CD14-positive monocyte (primary cell): ENCODE results near the gene CTNNB1. TPM values are rescaled to one million over a fixed set of nuclear protein-coding genes. Genes with fewer than 3 reads are reported as not detected.

Experiments used
- DNase-seq, 3 donors: peaks; one replicate each; pipeline ENCODE4 v3.0.0-alpha.2; 2011 to 2022
- H2AFZ ChIP-seq: 2 replicates; pipeline ENCODE4 v1.6.0; 2012; ENCODE audit warnings: mild to moderate bottlenecking, low read depth, low read length, inconsistent platforms; ENCODE audit not compliant: insufficient read depth, poor library complexity, severe bottlenecking
- H3K27ac ChIP-seq, 2 donors: 1 replicate in 1 of 2; 2 replicates in 1 of 2; pipeline ENCODE4 v1.5.1; 2012 to 2013; ENCODE audit warnings: low read length in 2 of 2, control low read depth in 1 of 2, inconsistent platforms in 1 of 2, low read depth in 1 of 2, mild to moderate bottlenecking in 1 of 2
- H3K27me3 ChIP-seq, 2 donors: one replicate each; pipeline versions ENCODE4 v1.6.0 to v1.6.1; 2011 to 2013; ENCODE audit warnings: low read length in 2 of 2; ENCODE audit not compliant: control insufficient read depth in 2 of 2, insufficient read depth in 2 of 2
- H3K36me3 ChIP-seq, 2 donors: replicated peaks in 1 of 2; 1 replicate in 1 of 2; 2 replicates in 1 of 2; pipeline versions ENCODE4 v1.5.1 to v1.6.1; 2012 to 2013; ENCODE audit warnings: low read length in 2 of 2, control low read depth in 1 of 2, inconsistent platforms in 1 of 2, mild to moderate bottlenecking in 1 of 2; ENCODE audit not compliant: insufficient read depth in 2 of 2, control insufficient read depth in 1 of 2
- H3K4me1 ChIP-seq, 2 donors: 1 replicate in 1 of 2; 2 replicates in 1 of 2; pipeline versions ENCODE4 v1.5.1 to v1.6.1; 2012 to 2013; ENCODE audit warnings: low read length in 2 of 2, control low read depth in 1 of 2, inconsistent platforms in 1 of 2, mild to moderate bottlenecking in 1 of 2, moderate library complexity in 1 of 2; ENCODE audit not compliant: insufficient read depth in 2 of 2, control insufficient read depth in 1 of 2
- H3K4me2 ChIP-seq: replicated peaks from 2 replicates; pipeline ENCODE3; 2012; ENCODE audit warnings: low read length, moderate library complexity, mild to moderate bottlenecking; ENCODE audit not compliant: poor library complexity, severe bottlenecking; ENCODE audit errors: extremely low read depth
- H3K4me3 ChIP-seq, 3 experiments: fragments of 200-600 bp in 1 of 3; sonication (generic) in 1 of 3; replicated peaks in 1 of 3; 1 replicate in 2 of 3; 2 replicates in 1 of 3; pipeline ENCODE4 v1.5.1; 2011 to 2013; ENCODE audit warnings: low read length in 3 of 3, mild to moderate bottlenecking in 3 of 3, control low read depth in 2 of 3, low read depth in 2 of 3, inconsistent platforms in 1 of 3, moderate library complexity in 1 of 3
- H3K79me2 ChIP-seq: 2 replicates; pipeline ENCODE4 v1.6.0; 2012; ENCODE audit warnings: mild to moderate bottlenecking, control low read depth, inconsistent platforms, low read length, moderate library complexity; ENCODE audit not compliant: insufficient read depth
- H3K9ac ChIP-seq: 2 replicates; pipeline ENCODE4 v1.6.0; 2017; ENCODE audit warnings: low read length, mild to moderate bottlenecking; ENCODE audit not compliant: insufficient read depth, poor library complexity, severe bottlenecking
- H3K9me3 ChIP-seq, 2 donors: replicated peaks in 1 of 2; 1 replicate in 1 of 2; 2 replicates in 1 of 2; pipeline versions ENCODE4 v1.5.1 to v1.6.1; 2012 to 2013; ENCODE audit warnings: low read length in 2 of 2, control low read depth in 1 of 2; ENCODE audit not compliant: control insufficient read depth in 1 of 2, insufficient read depth in 1 of 2
- H4K20me1 ChIP-seq: 2 replicates; pipeline ENCODE4 v1.6.0; 2012; ENCODE audit warnings: mild to moderate bottlenecking, low read length, control low read depth, moderate library complexity; ENCODE audit not compliant: insufficient read depth
- H3K27ac Mint-ChIP-seq, 7 donors: one replicate each; pipeline ENCODE4 v1.8.0; 2020; ENCODE audit warnings: mild to moderate bottlenecking in 7 of 7, mixed read lengths in 7 of 7, moderate library complexity in 6 of 7, inconsistent platforms in 2 of 7
- H3K27me3 Mint-ChIP-seq, 3 donors: one replicate each; pipeline ENCODE4 v1.8.0; 2021 to 2022; ENCODE audit warnings: low read depth in 3 of 3, mild to moderate bottlenecking in 3 of 3, mixed read lengths in 3 of 3, moderate library complexity in 3 of 3, inconsistent platforms in 1 of 3
- H3K36me3 Mint-ChIP-seq, 2 donors: one replicate each; pipeline ENCODE4 v1.8.0; 2020; ENCODE audit warnings: mixed read lengths in 2 of 2, inconsistent platforms in 1 of 2, mild to moderate bottlenecking in 1 of 2
- H3K4me1 Mint-ChIP-seq: one replicate; pipeline ENCODE4 v1.8.0; 2020; ENCODE audit warnings: mild to moderate bottlenecking, mixed read lengths
- H3K4me3 Mint-ChIP-seq, 2 donors: one replicate each; pipeline ENCODE4 v1.8.0; 2020; ENCODE audit warnings: mild to moderate bottlenecking in 2 of 2, mixed read lengths in 2 of 2, moderate library complexity in 1 of 2
- H3K9me3 Mint-ChIP-seq, 7 donors: one replicate each; pipeline ENCODE4 v1.8.0; 2020 to 2022; ENCODE audit warnings: mixed read lengths in 7 of 7, mild to moderate bottlenecking in 6 of 7, moderate library complexity in 6 of 7, inconsistent platforms in 2 of 7
- WGBS: methylation state at CpG from one replicate; pipeline ENCODE4 v1.1.5; 2013; ENCODE audit warnings: missing lambda C conversion rate; ENCODE audit not compliant: insufficient coverage; 5-methylcytosine and 5-hydroxymethylcytosine counted together
- intact Hi-C, 2 donors: fragments of 100-400 bp; cut with micrococcal nuclease; formaldehyde crosslinking; loops; one replicate each; pipeline versions ENCODE4 v1.15.0 to v1.15.1; 2023
- polyA plus RNA-seq, 3 donors: library from polyadenylated mRNA; depleted of rRNA in 1 of 3; unstranded in 2 of 3; stranded (reverse) in 1 of 3; fragments of 300-500 nt in 2 of 3; fragments of >200 nt in 1 of 3; fragmentation: Illumina TruSeq in 2 of 3; gene quantifications; 1 replicate in 2 of 3; 2 replicates in 1 of 3; pipeline ENCODE4 v1.2.3, GENCODE V29; 2012 to 2021
- TF ChIP-seq, protein P1 (sequence below): fragments of 200-600 bp; IDR thresholded peaks from one replicate; pipeline ENCODE4 v1.8.0; 2022; ENCODE audit warnings: antibody characterized with exemption, mild to moderate bottlenecking

CTNNB1 gene
- polyA plus RNA-seq, 3 donors = 51.2 to 240 (median 54.3) TPM

DNA sequence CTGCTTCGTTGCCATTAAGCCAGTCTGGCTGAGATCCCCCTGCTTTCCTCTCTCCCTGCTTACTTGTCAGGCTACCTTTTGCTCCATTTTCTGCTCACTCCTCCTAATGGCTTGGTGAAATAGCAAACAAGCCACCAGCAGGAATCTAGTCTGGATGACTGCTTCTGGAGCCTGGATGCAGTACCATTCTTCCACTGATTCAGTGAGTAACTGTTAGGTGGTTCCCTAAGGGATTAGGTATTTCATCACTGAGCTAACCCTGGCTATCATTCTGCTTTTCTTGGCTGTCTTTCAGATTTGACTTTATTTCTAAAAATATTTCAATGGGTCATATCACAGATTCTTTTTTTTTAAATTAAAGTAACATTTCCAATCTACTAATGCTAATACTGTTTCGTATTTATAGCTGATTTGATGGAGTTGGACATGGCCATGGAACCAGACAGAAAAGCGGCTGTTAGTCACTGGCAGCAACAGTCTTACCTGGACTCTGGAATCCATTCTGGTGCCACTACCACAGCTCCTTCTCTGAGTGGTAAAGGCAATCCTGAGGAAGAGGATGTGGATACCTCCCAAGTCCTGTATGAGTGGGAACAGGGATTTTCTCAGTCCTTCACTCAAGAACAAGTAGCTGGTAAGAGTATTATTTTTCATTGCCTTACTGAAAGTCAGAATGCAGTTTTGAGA is 25.0 kb downstream of the CTNNB1 start:
- H3K9me3 ChIP-seq = no peaks in the 10 kb centered on the region
- no peaks in the 10 kb centered on the region for H3K27me3 Mint-ChIP-seq
- H3K36me3 Mint-ChIP-seq = peaks cover 51 to 58% of the 10 kb centered on the region in 2 donors
- no peak overlapping the region for H3K4me2 ChIP-seq
- H3K27ac Mint-ChIP-seq = peak overlapping the region in 2 of 7 donors; percentile 31 to 49
- H4K20me1 ChIP-seq = peaks cover 100% of the 10 kb centered on the region
- WGBS = no CpG with 5 or more reads among the region's 3 CpGs
- H3K4me1 Mint-ChIP-seq = peaks cover 34% of the 10 kb centered on the region
- peak overlapping the region in 1 of 2 donors; percentile 36 for H3K27ac ChIP-seq
- H3K9me3 Mint-ChIP-seq = no peaks in the 10 kb centered on the region
- no peak overlapping the region for H3K4me3 ChIP-seq
- H3K36me3 ChIP-seq = peaks cover 55 to 56% of the 10 kb centered on the region in 2 donors
- peaks cover 11 to 20% of the 10 kb centered on the region in 2 donors for H3K4me1 ChIP-seq
- intact Hi-C loops = loop anchor here in 1 of 2 donors (5.0 kb wide), 1 partner anchor 642 kb away; no protein-coding TSS in a partner anchor
- no peaks in the 10 kb centered on the region for H3K27me3 ChIP-seq
- TF ChIP-seq, protein P1, sequence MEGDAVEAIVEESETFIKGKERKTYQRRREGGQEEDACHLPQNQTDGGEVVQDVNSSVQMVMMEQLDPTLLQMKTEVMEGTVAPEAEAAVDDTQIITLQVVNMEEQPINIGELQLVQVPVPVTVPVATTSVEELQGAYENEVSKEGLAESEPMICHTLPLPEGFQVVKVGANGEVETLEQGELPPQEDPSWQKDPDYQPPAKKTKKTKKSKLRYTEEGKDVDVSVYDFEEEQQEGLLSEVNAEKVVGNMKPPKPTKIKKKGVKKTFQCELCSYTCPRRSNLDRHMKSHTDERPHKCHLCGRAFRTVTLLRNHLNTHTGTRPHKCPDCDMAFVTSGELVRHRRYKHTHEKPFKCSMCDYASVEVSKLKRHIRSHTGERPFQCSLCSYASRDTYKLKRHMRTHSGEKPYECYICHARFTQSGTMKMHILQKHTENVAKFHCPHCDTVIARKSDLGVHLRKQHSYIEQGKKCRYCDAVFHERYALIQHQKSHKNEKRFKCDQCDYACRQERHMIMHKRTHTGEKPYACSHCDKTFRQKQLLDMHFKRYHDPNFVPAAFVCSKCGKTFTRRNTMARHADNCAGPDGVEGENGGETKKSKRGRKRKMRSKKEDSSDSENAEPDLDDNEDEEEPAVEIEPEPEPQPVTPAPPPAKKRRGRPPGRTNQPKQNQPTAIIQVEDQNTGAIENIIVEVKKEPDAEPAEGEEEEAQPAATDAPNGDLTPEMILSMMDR = no peak
- no peak overlapping the region for H3K4me3 Mint-ChIP-seq
- no peak for DNase-seq
- no peak overlapping the region for H2AFZ ChIP-seq
- peaks cover 98% of the 10 kb centered on the region for H3K79me2 ChIP-seq
- no peak overlapping the region for H3K9ac ChIP-seq

DNA sequence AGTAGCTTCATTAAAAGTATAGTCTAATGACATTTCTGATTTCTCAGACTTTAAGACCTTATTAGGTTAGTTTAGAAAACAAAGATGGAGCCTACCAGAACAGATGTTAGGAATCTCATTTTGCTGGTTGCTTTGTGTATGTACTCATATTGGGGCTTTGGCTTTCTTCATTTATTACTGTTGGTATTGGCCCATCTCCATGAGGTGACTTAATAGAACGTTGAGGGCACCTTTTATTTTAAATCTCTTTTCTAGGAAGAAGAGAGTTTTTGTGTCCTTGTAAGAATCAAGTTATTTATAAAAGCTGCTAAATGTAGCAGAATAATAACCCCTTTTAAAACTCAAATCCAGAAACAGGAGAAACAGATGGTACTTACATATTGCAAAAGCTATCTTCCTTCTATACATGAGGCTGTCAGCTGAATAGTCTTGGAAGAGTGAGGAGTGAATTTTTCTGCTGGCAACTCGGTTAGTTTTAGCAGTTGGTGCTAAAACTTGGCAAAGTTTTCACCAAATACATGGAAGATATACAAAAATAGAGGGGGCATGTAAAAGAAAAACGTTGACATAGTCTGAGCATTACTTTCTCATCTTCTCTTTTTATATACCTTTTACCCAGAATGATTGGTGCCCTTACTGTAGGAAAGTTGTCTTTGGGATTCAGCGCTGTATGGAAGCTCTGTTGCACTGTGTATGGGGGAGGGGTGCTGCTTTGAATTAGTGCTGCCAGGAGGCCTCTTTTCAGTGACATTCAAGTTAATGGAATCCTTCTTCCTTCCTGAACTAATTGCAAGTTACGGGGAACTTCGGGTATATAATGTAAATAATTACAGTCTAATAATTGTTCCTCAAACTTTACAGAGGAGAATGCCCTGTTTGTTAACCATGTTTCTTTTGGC is 35.8 kb downstream of the CTNNB1 start:
- Histone ChIP-seq H3K4me2 (no peak overlapping the region), H3K27ac (no peak overlapping the region), H3K4me1 (no peaks in the 10 kb centered on the region), H3K9me3 (no peaks in the 10 kb centered on the region), H3K79me2 (peaks cover 8% of the 10 kb centered on the region), H4K20me1 (peaks cover 98% of the 10 kb centered on the region), H3K4me3 (no peak overlapping the region), H2AFZ (no peak overlapping the region), H3K36me3 (peaks cover 89 to 100% of the 10 kb centered on the region in 2 donors), H3K27me3 (no peaks in the 10 kb centered on the region), H3K9ac (no peak overlapping the region)
- intact Hi-C loops = loop anchor here in 1 of 2 donors (5.0 kb wide), 1 partner anchor 773 kb away; no protein-coding TSS in a partner anchor
- H3K4me3 Mint-ChIP-seq = no peak overlapping the region
- peaks cover 0 to 2% (median 0%) of the 10 kb centered on the region in 7 donors for H3K9me3 Mint-ChIP-seq
- H3K4me1 Mint-ChIP-seq = no peaks in the 10 kb centered on the region
- WGBS = no CpG with 5 or more reads among the region's 6 CpGs
- peaks cover 95 to 96% of the 10 kb centered on the region in 2 donors for H3K36me3 Mint-ChIP-seq
- peak overlapping the region in 1 of 7 donors; percentile 52 for H3K27ac Mint-ChIP-seq
- TF ChIP-seq, protein P1 = no peak
- no peaks in the 10 kb centered on the region for H3K27me3 Mint-ChIP-seq
- no peak for DNase-seq
